ENCODE data around the gene CDH22. TPM values are rescaled to one million over a fixed set of nuclear protein-coding genes. Genes with fewer than 3 reads are reported as not detected.

Gene CDH22
- polyA plus RNA-seq, 1 donor from 2014 or later, result 2.1 TPM

DNA sequence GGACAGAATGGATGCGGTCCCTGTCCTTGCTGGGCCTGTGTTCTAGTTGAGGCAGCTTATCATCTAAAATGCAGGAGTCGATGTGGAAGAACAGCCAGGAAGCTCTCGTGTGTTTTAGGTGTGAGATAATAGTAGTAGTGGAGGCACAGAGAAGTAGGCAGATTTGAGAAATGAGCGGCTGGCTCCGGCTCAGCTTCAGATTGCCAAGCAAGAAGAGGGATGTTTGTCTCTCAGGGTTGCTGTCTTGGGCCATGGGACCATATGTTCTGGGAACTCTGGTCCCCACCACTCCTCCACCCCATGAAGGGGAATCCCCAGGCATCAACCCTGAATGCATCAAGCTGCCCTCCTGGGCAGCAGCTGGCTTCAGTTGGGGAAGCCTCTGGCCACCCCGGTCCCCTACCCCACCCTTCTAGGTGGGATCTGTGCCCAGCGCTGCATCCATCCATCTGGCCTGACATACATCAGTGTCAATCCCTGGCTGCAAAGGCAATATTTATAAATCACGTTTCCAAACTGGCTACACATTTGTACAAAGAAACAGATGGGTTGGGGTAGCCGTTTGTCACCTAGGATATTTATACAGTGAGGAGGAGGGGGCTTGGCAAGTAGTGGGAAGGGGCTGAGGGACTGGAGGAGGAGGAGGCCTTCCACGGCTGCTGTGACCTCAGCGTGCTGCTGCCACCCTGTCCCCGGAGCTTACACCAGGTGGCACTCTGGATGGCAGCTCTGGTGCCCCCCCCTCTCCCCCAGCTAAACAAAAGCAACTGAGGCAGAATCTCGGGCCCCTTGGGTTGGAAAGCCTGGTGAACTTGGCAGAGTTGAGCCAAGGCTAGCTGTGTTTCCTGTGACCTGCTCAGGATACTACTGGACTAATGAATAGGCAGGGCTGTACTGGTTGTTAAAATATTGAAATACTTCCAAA lies 125.8 kb downstream of the CDH22 start:
- Histone ChIP-seq H3K79me2 (replicated peaks; ENCODE audit: insufficient read depth, low read length) (no peaks in the 10 kb centered on the region), H2AFZ (ENCODE audit: low read depth, low read length) (no peak overlapping the region), H3K9me2 (ENCODE audit: insufficient read depth, low read length) (no peaks in the 10 kb centered on the region), H3K4me2 (ENCODE audit: low read length) (no peak overlapping the region), H3F3A (ENCODE audit: insufficient read depth, low read length, poor library complexity, severe bottlenecking) (no peaks in the 10 kb centered on the region), H4K20me1 (ENCODE audit: insufficient read depth) (no peaks in the 10 kb centered on the region), H3K9ac (ENCODE audit: low read length) (no peak overlapping the region), H3K27me3 (ENCODE audit: insufficient read depth, low read depth, low read length) (no peaks in the 10 kb centered on the region), H3K27ac (ENCODE audit: low read length) (no peak overlapping the region), H3K36me3 (ENCODE audit: insufficient read depth, low read length) (no peaks in the 10 kb centered on the region), H3K4me3 (ENCODE audit: low read length) (no peak overlapping the region), H3K9me3 (ENCODE audit: low read length) (no peaks in the 10 kb centered on the region)
- TF ChIP-seq, protein P1, sequence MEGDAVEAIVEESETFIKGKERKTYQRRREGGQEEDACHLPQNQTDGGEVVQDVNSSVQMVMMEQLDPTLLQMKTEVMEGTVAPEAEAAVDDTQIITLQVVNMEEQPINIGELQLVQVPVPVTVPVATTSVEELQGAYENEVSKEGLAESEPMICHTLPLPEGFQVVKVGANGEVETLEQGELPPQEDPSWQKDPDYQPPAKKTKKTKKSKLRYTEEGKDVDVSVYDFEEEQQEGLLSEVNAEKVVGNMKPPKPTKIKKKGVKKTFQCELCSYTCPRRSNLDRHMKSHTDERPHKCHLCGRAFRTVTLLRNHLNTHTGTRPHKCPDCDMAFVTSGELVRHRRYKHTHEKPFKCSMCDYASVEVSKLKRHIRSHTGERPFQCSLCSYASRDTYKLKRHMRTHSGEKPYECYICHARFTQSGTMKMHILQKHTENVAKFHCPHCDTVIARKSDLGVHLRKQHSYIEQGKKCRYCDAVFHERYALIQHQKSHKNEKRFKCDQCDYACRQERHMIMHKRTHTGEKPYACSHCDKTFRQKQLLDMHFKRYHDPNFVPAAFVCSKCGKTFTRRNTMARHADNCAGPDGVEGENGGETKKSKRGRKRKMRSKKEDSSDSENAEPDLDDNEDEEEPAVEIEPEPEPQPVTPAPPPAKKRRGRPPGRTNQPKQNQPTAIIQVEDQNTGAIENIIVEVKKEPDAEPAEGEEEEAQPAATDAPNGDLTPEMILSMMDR (IDR thresholded peaks at IDR 0.05; ENCODE audit: poor library complexity, severe bottlenecking), result no peak
- TF ChIP-seq POLR2AphosphoS5 (IDR thresholded peaks at IDR 0.05) (no peak), TAF1 (IDR thresholded peaks at IDR 0.05; ENCODE audit: low read depth) (no peak), SMC3 (conservative IDR thresholded peaks at IDR 0.05; ENCODE audit: poor library complexity) (no peak), MXI1 (conservative IDR thresholded peaks at IDR 0.05; ENCODE audit: poor library complexity, severe bottlenecking) (no peak), EZH2 (IDR thresholded peaks at IDR 0.05; ENCODE audit: borderline replicate concordance, insufficient read depth, low read length, poor library complexity, severe bottlenecking) (no peak), RAD21 (conservative IDR thresholded peaks at IDR 0.05) (no peak), EP300 (conservative IDR thresholded peaks at IDR 0.05; ENCODE audit: poor library complexity, severe bottlenecking) (no peak)
- TF ChIP-seq, protein P2, sequence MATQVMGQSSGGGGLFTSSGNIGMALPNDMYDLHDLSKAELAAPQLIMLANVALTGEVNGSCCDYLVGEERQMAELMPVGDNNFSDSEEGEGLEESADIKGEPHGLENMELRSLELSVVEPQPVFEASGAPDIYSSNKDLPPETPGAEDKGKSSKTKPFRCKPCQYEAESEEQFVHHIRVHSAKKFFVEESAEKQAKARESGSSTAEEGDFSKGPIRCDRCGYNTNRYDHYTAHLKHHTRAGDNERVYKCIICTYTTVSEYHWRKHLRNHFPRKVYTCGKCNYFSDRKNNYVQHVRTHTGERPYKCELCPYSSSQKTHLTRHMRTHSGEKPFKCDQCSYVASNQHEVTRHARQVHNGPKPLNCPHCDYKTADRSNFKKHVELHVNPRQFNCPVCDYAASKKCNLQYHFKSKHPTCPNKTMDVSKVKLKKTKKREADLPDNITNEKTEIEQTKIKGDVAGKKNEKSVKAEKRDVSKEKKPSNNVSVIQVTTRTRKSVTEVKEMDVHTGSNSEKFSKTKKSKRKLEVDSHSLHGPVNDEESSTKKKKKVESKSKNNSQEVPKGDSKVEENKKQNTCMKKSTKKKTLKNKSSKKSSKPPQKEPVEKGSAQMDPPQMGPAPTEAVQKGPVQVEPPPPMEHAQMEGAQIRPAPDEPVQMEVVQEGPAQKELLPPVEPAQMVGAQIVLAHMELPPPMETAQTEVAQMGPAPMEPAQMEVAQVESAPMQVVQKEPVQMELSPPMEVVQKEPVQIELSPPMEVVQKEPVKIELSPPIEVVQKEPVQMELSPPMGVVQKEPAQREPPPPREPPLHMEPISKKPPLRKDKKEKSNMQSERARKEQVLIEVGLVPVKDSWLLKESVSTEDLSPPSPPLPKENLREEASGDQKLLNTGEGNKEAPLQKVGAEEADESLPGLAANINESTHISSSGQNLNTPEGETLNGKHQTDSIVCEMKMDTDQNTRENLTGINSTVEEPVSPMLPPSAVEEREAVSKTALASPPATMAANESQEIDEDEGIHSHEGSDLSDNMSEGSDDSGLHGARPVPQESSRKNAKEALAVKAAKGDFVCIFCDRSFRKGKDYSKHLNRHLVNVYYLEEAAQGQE (IDR thresholded peaks at IDR 0.05; ENCODE audit: borderline replicate concordance), result no peak

DNA sequence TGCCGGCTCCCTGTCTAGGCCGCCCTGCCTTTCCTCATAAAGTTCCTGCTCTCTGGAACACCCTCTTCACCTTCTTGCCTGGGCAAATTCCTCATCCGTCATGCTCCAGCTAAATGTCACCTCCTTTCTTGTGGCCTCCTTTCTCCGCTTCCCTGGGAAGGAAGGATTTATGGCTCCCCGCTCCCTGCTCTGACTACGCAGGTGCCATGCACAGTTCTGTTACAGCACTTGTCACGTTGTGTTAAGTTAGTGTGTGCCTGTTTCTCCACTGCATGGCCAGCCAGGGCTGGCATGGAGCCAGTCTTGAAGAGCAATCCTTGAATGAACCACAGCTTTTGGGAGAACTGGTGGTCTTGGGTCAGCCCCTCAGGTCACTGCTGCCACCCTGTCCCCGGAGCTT lies 128.4 kb downstream of the CDH22 start:
- Histone ChIP-seq H3K36me3 (ENCODE audit: insufficient read depth, low read length) (no peaks in the 10 kb centered on the region), H3K4me2 (ENCODE audit: low read length) (no peak overlapping the region), H3K9me3 (ENCODE audit: low read length) (no peaks in the 10 kb centered on the region), H3K27ac (ENCODE audit: low read length) (no peak overlapping the region), H3K4me3 (ENCODE audit: low read length) (no peak overlapping the region), H3K9me2 (ENCODE audit: insufficient read depth, low read length) (no peaks in the 10 kb centered on the region), H4K20me1 (ENCODE audit: insufficient read depth) (no peaks in the 10 kb centered on the region), H3K9ac (ENCODE audit: low read length) (no peak overlapping the region), H3K79me2 (replicated peaks; ENCODE audit: insufficient read depth, low read length) (no peaks in the 10 kb centered on the region), H3K27me3 (ENCODE audit: insufficient read depth, low read depth, low read length) (peaks cover 6% of the 10 kb centered on the region), H2AFZ (ENCODE audit: low read depth, low read length) (no peak overlapping the region), H3F3A (ENCODE audit: insufficient read depth, low read length, poor library complexity, severe bottlenecking) (no peaks in the 10 kb centered on the region)
- TF ChIP-seq, protein P2 (IDR thresholded peaks at IDR 0.05; ENCODE audit: borderline replicate concordance), result no peak
- TF ChIP-seq MXI1 (conservative IDR thresholded peaks at IDR 0.05; ENCODE audit: poor library complexity, severe bottlenecking) (no peak), TAF1 (IDR thresholded peaks at IDR 0.05; ENCODE audit: low read depth) (no peak), SMC3 (conservative IDR thresholded peaks at IDR 0.05; ENCODE audit: poor library complexity) (no peak), EP300 (conservative IDR thresholded peaks at IDR 0.05; ENCODE audit: poor library complexity, severe bottlenecking) (no peak), EZH2 (IDR thresholded peaks at IDR 0.05; ENCODE audit: borderline replicate concordance, insufficient read depth, low read length, poor library complexity, severe bottlenecking) (no peak), RAD21 (conservative IDR thresholded peaks at IDR 0.05) (no peak), POLR2AphosphoS5 (IDR thresholded peaks at IDR 0.05) (no peak)
- TF ChIP-seq, protein P1 (IDR thresholded peaks at IDR 0.05; ENCODE audit: poor library complexity, severe bottlenecking), result no peak

Data from neural cell (in vitro differentiated cells).